ENCODE measurements around the gene ZNF205.

DNA sequence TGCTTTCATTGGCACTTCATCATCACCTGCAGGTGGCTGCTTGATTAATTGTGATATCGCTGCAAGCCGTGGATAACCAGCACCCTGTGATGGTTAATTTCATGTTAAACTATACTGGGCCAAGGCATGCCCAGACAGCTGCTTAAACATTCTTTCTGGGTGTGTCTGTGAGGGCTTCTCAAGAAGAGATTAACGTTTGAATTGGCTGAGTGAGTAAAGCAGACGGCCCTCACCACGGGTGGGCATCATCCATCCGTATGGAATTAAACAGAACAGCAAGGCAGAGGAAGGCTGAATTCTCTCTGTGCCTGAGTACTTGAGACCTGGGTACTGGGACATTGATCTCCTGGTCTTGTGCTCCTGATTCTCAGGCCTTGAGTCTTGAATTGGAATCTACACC is 15.4 kb downstream of the ZNF205 start:
- no peak for TF ChIP-seq EZH2 (IDR thresholded peaks at IDR 0.05; ENCODE audit: low read length, unreplicated experiment)
- TF ChIP-seq, protein P1, sequence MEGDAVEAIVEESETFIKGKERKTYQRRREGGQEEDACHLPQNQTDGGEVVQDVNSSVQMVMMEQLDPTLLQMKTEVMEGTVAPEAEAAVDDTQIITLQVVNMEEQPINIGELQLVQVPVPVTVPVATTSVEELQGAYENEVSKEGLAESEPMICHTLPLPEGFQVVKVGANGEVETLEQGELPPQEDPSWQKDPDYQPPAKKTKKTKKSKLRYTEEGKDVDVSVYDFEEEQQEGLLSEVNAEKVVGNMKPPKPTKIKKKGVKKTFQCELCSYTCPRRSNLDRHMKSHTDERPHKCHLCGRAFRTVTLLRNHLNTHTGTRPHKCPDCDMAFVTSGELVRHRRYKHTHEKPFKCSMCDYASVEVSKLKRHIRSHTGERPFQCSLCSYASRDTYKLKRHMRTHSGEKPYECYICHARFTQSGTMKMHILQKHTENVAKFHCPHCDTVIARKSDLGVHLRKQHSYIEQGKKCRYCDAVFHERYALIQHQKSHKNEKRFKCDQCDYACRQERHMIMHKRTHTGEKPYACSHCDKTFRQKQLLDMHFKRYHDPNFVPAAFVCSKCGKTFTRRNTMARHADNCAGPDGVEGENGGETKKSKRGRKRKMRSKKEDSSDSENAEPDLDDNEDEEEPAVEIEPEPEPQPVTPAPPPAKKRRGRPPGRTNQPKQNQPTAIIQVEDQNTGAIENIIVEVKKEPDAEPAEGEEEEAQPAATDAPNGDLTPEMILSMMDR (conservative IDR thresholded peaks at IDR 0.05; ENCODE audit: low read depth, low read length), result no peak
